SW480 (cell line): ENCODE results near the gene ADGRD1.
A peak's percentile ranks its signal among the peaks of the same experiment; 100 is the strongest.
"Not testable (repeated sequence)": the region's sequence is repeated elsewhere in the genome, so short reads cannot be mapped to it uniquely, and the experiment has no call there.

Experiments
- DNase-seq: peaks from one replicate; pipeline ENCODE4 v3.0.0-alpha.2; 2016; ENCODE audit warnings: low spot score

The ADGRD1 gene

DNA sequence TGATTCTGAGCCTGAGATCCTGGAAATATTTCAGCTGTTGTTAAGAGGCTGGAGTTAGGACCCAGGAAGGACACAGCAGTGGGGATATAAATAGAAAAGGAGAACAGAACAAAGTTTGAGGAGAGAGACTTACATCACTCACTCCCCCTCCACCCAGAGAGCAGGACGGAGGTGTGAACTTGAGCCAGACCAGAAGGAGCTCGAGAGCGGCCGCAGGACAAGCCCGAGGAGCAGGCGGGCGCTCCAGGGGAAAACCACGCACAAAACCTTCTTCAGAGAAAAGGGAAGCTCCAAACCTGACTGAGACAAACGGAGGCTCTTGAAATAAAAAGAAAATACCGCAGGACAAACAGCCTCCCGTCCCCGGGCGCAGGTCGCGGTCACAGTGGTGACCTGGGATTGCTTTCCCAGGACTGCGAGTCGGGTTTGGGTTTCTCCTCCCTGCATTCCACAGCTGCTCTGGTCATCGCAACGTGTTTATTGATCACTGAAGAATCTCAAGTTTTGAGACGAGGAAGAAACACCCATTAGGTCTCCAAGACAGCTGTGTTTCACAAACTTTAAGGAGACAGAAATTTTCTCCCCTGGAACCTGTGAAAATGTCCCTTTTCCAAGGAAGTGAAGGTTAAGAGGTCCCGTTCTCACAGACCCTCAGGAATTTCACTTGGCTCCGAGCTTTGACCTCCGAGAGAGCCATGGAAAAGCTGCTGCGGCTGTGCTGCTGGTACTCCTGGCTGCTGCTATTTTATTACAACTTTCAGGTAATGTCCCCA, at the start of gene ADGRD1:
Gene ADGRD1 (plus strand): TSS at position 137 of the 773 bp plus-strand sequence. CDS start 559 bp downstream, at position 696.
- DNase-seq, result no peak

DNA sequence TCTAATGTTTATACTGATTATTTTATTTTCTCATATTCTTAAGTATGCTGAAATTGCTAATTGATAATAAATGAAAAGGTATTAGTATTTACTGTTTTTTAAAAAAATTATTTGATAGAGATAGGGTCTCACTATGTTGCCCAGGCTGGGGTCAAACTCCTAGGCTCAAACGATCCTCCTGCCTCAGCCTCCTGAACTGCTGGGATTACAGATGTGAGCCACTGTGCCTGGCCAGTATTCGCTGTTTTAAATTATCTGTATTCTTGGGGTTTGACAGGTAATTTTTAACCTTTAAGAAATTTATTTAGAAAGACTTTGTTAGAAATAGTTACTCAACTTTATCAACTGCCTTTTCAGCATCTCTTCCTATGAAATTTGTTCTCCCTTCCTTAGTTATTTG, 49.6 kb upstream of the ADGRD1 start:
- no peak for DNase-seq

DNA sequence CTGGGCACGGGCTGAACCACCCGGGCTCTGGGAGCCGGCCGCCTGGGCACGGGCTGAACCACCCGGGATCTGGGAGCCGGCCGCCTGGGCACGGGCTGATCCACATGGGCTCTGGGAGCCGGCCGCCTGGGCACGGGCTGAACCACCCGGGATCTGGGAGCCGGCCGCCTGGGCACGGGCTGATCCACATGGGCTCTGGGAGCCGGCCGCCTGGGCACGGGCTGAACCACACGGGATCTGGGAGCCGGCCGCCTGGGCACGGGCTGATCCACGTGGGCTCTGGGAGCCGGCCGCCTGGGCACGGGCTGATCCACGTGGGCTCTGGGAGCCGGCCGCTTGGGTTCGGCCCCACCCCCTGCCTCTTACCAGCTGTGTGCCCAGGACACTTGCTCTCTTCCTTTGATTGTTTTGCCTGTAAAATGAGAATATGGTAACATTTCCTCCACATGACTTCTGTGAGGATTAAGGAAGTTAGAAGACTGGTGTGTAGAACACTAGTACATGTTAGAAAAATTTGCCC, 48.7 kb upstream of the ADGRD1 start:
- not testable (repeated sequence) for DNase-seq

DNA sequence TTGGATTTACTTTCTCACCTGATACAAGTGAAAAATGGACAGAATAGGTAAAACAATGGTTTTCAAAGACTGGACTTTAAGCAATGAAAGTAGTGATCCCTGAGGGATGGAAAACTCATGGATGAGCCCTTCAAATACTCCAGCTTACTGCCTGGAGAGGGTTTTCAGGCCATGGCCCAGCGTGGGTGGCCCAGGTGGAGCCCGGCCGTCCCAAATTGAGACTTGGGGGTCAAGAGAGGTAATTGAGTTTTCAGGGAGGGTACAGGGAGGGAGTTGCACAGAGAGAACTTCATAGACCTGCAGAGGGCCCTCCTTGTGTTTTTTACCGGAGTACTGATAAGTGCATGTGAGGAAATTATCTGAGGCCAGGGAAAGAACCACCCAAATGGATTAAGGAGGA, 44.6 kb upstream of the ADGRD1 start:
- DNase-seq, result no peak

DNA sequence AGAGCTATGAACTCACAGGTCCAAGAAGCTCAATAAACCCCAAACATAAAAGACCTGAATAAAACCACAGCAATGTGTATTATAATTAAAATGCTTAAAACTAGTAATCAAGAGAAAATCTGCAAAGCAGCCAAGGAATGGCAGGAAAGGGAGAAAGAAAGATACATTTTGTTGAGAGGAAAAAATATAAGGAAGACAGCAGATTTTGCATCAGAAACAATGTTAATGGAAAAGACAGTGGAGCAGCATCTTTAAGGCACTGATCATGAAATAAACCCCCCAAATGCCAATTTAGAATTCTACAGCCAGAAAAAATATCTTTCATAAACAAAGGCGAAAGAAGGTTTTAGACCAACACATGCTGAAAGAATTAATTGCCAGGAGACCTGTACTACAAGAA, 42.5 kb upstream of the ADGRD1 start:
- DNase-seq, result no peak

DNA sequence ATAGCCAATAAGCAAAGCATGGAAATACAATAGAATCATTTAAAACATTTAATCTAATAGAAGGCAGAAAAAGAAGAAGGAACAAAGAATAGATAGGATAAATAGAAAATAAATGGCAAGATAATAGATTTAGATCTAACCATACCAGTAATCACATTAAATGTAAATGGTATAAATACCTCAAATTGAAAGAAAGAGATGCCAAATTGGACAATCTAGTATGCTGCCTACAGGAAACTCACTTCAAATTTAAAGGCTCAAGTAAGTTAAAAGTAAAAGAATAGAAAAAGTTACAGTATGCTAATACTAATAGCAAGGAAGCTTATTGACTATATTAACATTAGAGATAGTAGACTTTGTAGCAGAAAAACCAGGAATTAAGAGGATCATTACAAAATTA, 41.8 kb upstream of the ADGRD1 start:
- no peak for DNase-seq

DNA sequence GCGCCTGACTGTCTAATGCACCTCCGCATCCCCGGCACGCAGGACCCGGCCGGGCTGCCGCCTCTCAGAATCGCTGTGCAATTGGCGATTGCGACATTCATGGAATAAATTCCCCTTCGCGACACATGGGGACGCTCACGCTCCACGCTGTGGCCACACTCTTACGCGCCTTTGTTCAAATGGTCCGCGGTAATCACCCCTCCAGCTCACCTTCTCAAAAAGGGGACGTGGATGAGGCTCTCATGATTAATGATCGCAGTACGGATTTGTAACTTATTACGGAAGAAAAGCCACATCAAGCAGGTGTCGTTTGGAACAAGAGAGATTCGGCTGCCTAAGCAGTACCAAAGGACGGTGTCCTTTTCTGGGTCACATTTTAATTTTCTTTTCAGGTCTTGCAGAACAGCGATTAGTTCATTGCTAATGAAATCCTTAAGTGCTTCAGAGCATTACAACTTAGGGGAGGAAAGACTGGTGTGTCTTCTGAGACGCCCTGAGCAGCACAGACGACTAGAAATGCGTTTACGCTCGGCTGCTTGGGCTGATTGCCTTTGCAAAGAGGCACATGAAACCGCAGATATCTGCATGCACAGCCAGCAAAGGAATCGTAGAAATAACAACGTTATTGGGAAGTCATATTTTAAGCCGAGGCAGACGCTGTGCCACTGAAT, 37.3 kb upstream of the ADGRD1 start:
- DNase-seq, result peak; percentile 62

DNA sequence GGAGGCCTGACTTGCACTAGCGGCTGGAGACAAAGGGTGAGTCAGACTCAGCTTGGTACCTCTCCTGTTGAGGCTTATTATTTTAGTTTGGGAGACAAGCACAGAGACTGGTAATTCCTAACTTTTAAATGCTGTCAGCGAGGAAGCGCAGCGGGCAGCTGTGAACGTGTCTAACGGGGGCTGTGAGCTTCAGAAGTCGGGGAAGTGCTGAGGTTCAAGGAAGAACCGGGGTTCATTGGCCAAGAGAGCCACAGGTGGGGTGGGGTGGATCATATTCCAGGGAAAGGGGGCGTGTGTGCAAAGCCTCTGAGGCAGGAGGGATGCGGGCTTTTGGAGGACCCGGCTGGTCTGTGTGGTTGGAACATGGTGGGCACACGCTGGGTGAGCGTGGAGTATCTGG, 36.1 kb upstream of the ADGRD1 start:
- DNase-seq, result no peak

DNA sequence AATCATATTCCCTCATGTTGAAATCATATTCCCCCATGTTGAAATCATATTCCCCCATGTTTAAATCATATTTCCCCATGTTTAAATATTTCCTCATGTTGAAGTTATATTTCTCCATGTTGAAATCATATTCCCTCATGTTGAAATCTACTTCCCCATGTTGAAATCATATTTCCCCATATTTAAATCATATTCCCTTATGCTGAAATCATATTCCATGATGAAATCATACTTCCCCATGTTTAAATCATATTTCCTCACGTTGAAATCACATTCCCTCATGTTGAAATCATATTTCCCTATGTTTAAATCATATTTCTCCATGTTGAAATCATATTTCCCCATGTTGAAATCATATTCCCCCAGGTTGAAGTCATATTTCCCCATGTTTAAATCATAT, 34.6 kb upstream of the ADGRD1 start:
- DNase-seq, result no peak

DNA sequence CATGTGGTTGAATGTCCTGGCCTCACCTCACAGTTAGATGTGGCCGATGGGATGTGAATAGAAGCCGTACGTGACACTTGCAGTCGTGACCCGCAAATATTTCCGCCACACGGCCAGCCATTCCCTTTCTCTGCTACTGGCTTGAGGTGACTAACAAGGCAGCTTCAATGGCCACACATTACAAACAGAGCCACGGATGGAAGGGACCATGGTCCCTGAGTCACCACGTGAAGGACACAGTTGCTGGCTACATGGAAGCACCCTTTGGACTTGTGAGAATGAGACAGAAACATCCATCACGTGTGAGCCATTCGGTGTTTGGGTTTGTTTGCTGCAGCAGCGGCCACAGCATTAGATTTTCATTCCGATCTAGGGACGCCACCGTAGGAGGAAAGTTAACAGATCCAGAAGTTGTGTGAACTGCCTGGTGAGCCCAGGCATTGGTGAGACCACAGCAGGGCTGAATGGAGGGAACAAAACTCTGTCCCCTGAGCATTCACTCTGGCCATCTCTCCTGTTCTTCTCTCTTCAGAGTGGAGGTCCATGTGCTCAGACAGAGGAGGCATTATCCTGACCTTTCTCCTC, 33.5 kb upstream of the ADGRD1 start:
- no peak for DNase-seq

DNA sequence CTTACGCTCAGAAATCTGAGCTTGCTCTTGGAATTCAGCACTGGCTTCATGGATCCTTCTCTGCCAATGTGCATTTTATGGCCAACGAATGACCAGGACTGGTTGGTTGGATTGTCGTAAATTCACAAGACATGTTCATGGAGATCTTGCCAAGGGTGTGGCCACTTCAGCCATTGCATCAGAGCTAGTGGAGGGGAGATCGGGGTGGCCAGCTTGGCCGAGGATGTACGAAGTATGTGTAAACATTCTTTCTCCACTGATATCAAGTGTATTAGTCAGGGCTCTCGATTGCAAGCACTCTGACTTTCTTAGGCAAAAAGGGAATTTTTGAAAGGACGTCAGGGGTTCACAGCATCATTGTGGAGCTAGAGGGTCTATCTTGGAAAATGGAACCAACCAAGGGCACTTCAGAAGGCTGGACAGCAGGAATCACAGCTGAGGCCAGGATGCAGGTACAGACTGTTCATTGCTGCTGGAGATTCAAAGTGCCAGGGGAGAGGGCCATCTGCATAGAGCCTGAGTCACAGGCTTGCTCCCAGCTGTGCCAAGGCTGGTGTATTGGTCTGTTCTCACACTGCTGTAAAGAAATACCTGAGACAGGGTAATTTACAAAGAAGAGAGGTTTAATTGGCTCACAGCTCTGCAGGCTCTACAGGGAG, 32.9 kb upstream of the ADGRD1 start:
- no peak for DNase-seq

DNA sequence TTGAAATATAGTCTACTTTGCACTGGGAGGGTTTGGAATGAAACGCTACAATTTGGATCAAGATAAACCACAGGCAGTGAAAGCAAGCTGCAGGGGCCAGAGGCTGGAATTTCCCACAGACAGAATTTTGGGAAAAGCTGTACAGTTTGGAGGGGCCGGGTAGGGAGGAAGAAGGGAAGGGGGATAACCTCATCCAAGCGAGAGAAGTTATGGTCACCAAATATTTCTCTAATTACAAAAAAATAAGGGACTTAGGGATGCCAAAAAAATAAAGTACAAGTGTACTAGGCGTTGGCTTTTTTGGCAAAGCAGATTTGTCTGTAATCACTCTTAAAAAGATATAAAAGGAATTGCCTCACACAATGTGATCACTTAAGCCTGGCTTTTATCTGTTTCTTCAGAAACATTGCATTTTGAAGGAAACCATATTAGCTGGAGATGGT, 31.2 kb upstream of the ADGRD1 start:
- no peak for DNase-seq

DNA sequence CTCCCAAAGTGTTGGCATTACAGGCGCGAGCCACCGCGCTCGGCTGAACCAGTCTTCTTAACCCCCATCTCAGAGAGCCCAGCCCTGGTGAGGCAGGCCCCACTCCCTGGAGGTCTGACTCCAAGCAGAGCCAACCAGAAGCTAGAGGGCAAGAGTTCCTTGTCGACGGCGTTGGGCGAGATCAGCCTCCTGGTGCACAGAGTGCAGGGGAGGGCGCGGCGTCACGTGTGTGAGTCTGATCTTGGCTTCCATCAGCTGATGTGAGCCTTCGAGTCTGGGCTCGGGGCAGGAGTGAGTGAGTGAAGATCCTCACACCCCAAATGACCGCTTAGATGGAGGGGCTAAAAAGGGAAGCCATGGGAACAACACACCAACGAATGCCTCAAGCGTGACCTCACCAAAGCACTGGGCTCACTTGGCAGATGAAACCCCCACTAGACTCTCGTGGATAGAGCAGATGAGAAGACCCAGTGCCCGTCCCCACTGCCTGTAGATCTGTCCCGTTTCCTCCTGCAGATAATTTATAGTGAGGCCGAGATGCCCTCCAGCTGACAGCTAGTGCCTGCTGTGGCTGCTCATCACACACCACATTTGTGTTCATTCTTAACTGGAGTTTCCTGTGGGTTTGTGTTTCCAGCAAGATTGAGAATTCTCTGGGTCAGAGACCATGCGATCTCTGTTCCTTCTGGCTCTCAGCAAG, 28.6 kb upstream of the ADGRD1 start:
- DNase-seq, result no peak

DNA sequence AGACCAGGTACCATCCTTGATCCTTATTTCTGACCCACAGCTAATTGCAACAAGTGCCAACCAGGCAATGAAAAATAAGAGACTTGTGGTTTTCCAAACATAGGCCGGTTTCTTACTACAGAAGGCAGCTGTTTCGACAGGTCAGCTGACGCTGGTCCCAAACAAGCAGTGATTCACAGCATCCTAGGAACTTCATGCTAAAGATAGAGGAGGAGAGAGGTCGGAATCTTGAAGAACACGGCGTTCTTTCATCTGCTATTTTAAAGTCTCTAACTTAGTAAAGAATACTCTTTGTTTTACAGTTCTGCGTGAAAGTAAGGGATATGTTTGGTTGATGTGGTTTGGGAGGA, 28.1 kb upstream of the ADGRD1 start:
- no peak for DNase-seq

DNA sequence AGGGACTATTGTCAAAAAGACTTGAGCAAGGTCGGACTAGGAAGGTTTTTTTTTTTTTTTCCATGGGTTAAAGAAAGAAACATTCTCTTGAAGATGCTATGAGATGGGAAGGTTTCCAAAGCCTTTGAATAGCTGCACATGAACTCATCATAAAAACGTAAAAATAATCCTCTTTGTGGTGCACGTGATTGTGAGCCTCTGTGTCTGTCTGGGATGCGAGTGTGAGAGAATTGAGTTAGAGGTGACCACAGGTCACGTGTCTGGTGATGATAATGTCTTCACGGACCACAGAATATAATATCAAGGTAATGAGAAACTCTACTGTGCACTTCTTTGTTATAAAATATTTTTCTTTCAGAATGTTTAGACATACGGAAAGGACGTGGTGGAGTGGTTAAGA, 24.3 kb upstream of the ADGRD1 start:
- DNase-seq, result no peak

DNA sequence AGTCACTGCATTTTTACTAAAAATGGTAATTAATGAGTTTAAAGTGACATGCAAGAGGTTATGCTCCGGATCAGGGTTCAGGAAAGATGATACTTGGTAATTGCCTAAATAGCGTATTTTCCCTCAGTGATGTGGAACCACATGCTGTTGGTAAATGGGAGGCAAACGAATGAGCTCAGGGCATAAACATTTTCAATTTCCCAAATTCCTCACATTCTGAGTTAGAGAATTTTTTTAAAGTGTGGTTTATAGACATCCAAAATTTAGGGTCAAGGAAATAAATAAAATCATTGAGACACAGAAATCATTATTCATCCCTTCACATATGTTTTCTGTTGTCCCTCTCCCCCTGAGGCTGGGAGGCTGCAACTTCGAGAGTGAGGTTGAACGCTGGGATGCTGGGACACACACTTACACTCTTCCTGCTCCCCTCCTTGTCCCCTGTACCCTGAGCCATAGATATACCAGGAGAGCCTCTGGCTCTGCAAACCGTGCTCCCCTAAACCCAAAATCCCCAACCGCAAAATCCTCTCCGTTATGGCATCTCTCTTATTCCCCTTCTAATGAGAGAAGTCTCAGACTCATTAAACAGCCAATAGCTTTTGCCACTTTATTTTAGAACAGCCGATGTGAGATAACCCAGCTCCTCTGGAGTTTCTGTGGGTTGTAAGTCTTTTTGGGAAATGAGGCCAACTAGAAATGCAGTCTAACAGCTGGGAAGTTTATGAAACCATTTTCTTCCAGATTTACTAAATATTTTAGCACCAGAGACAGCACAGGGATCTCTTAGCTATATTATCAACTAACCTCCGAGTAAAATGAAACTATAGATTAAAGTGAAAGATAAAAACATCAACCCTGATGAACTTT, 21.4 kb upstream of the ADGRD1 start:
- no peak for DNase-seq

DNA sequence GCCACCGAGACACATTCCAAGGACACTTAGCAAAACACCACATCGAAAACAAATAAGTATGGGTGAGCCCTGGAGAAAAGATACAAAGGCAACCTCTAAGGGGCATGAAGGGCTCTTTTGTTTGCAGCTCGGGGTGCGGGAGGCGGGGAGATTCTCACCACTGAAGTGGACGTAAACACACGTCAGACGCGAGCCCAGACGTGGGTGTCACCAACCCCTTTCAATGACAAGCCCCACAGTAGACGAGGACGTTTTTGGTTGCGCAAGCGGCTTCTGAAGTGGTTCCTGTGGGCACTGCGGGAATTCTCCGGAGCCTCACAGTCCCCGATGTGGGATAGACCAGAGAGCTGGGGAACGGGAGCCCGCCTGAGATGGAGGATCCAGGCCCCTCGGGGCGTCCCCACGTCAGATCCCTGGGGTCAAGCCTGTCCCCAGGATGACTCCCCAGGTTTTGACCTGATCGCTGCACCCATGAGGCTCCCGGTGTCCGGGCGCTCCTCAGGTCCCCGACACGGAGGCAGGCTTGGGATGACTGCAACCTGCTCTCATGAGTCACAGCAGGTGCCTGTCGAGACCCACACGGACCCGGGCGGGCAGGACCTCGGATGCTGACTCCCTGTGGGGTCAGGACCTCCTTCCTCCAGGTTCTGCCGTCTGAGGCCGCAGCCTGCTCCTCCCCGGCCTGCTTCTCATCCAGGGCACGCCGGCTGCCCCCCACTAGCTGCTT, 20.3 kb upstream of the ADGRD1 start:
- peak; percentile 91 for DNase-seq

DNA sequence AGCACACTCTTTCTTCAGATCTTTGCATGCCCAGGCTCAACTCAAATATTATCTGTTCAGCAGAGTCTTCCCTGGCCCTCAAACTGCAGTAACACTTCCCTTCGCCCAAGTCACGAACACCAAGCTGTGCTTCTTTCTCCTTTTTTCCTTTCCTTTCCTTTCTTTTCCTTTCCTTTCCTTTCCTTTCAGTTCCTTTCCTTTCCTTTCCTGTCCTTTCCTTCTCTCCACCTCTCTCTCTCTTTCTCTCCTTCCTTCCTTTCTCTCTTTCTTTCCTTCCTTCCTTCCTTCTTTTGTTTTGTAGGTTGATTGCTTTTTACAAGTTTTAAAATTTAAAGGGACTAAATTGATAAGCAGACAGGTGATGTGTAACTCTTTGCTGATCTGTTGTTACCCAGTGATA, 19.0 kb upstream of the ADGRD1 start:
- DNase-seq, result no peak

DNA sequence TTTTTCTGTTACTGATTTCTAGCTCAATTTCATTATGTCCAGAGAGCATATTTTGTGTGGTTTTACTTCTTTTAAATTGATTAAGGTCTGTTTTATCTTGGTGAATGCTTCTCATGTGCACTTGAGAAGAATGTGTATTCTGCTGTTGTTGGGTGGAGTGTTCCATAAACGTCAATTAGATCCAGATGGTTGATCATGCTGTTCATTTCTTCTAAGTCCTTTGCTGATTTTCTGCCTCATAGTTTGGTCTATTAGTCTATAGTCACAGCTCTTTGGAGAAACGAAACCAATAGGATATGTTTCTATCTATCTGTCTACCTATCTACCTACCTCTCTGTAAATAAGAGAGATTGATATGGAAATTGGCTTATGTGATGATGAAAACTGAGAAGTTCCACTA, 17.1 kb upstream of the ADGRD1 start:
- no peak for DNase-seq

DNA sequence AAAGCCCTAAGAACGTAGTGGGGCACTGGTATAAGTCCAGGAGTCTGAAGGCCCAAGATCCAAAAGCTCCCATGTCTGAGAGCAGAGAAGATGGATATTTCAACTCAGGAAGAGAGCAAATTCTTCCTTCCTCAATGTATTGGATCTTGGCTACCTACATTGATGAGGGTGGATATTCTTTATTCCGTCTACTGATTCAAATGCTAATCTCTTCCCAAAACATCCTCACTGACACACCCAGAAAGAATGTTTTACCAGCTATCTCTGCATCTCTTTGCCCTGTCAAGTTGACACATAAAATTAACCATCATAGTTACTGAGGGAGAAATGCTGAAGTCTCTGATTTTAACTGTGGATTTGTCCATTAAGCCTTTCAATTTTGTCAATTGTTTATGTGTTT, 16.6 kb upstream of the ADGRD1 start:
- no peak for DNase-seq
